PC-9 (cell line): ENCODE results near the gene MRE11. TPM values are rescaled to one million over a fixed set of nuclear protein-coding genes. Genes with fewer than 3 reads are reported as not detected.
A peak's percentile ranks its signal among the peaks of the same experiment; 100 is the strongest.

Experiments used
- BruUV-seq: library from RNA; stranded (reverse); fragments of 400-500 nt; replicated peaks from 2 replicates; lab custom pipeline; 2021; lab: Mats Ljungman, UMichigan
- CTCF ChIA-PET: fragments of 300-600 bp; sonication (Branson Sonifier 250); formaldehyde crosslinking; loops from one replicate; lab custom pipeline; 2022; ENCODE audit warnings: antibody characterized with exemption; lab: Charles Lee
- POLR2A ChIA-PET: fragments of 300-600 bp; sonication (Branson Sonifier 250); formaldehyde crosslinking; loops from one replicate; lab custom pipeline; 2022; ENCODE audit warnings: antibody characterized with exemption; ENCODE audit not compliant: unreplicated experiment; lab: Charles Lee
- DNase-seq, 2 experiments: peaks; one replicate each; pipeline versions ENCODE4 v3.0.0 to v3.0.0-alpha.2; 2015 to 2022; ENCODE audit warnings: mixed read lengths in 1 of 2
- H2AFZ ChIP-seq: fragments of 200-600 bp; sonication (generic); 2 replicates; pipeline ENCODE4 v1.8.1; 2017; ENCODE audit warnings: antibody characterized with exemption
- H3F3A ChIP-seq: fragments of 200-600 bp; sonication (generic); 2 replicates; pipeline ENCODE4 v1.8.1; 2017; ENCODE audit warnings: antibody characterized with exemption, mild to moderate bottlenecking, low read depth; ENCODE audit not compliant: insufficient read depth
- H3K27ac ChIP-seq: fragments of 200-600 bp; sonication (generic); 2 replicates; pipeline ENCODE4 v1.6.1; 2016; ENCODE audit warnings: mixed run types
- H3K27me3 ChIP-seq: fragments of 200-600 bp; sonication (generic); 2 replicates; pipeline ENCODE4 v1.6.1; 2016; ENCODE audit warnings: low read depth, mixed run types; ENCODE audit not compliant: insufficient read depth
- H3K36me3 ChIP-seq: fragments of 200-600 bp; sonication (generic); 2 replicates; pipeline ENCODE4 v1.6.1; 2016; ENCODE audit warnings: low read depth, mixed run types
- H3K4me1 ChIP-seq: fragments of 200-600 bp; sonication (generic); replicated peaks from 2 replicates; pipeline ENCODE4 v1.6.1; 2016; ENCODE audit warnings: mixed run types; ENCODE audit not compliant: insufficient read depth
- H3K4me2 ChIP-seq: fragments of 200-600 bp; sonication (generic); 2 replicates; pipeline ENCODE4 v1.6.1; 2017; ENCODE audit warnings: mixed run types
- H3K4me3 ChIP-seq: fragments of 200-600 bp; sonication (generic); 2 replicates; pipeline ENCODE4 v1.6.1; 2016; ENCODE audit warnings: mixed run types
- H3K79me2 ChIP-seq: fragments of 200-600 bp; sonication (generic); 2 replicates; pipeline ENCODE4 v1.6.1; 2017; ENCODE audit warnings: low read depth, mixed run types
- H3K9me2 ChIP-seq: fragments of 200-600 bp; sonication (generic); 2 replicates; pipeline ENCODE4 v1.8.1; 2017; ENCODE audit warnings: mild to moderate bottlenecking; ENCODE audit not compliant: insufficient read depth
- H3K9me3 ChIP-seq: fragments of 200-600 bp; sonication (generic); 2 replicates; pipeline ENCODE4 v1.8.1; 2016; ENCODE audit warnings: low read depth; ENCODE audit not compliant: insufficient read depth
- H4K20me1 ChIP-seq: fragments of 200-600 bp; sonication (generic); 2 replicates; pipeline ENCODE4 v1.8.1; 2017; ENCODE audit not compliant: insufficient read depth
- EZH2 ChIP-seq: fragments of 200-600 bp; sonication (generic); IDR thresholded peaks from 2 replicates; pipeline ENCODE4 v1.8.0; 2017; ENCODE audit warnings: antibody characterized with exemption, low read depth
- intact Hi-C: fragments of 100-400 bp; cut with micrococcal nuclease; formaldehyde crosslinking; loops from one replicate; pipeline ENCODE4 v1.10.0; 2022; ENCODE audit not compliant: unreplicated experiment
- total RNA-seq: library from RNA; stranded (reverse); gene quantifications from 2 replicates; pipeline ENCODE4 v1.2.3, GENCODE V29; 2021
- TF ChIP-seq, protein P1 (sequence below): fragments of 200-600 bp; sonication (generic); conservative IDR thresholded peaks from 2 replicates; pipeline ENCODE4 v1.6.1; 2017; ENCODE audit warnings: mixed run types, antibody characterized with exemption, mild to moderate bottlenecking, moderate library complexity

The MRE11 gene
- total RNA-seq, 1 experiment from 2014 or later = 41.1 TPM

GRCh38 chr11:94402355-94402754 is 91.3 kb downstream of the MRE11 start:
- no peak overlapping the region for H2AFZ ChIP-seq
- H3K27me3 ChIP-seq = peaks cover 28% of the 10 kb centered on the region
- H3K79me2 ChIP-seq = no peaks in the 10 kb centered on the region
- POLR2A ChIA-PET = no interaction called here
- H3K27ac ChIP-seq = no peak overlapping the region
- CTCF ChIA-PET = no interaction called here
- BruUV-seq = no TSS peak
- no peak overlapping the region for H3K4me3 ChIP-seq
- no peaks in the 10 kb centered on the region for H3K4me1 ChIP-seq
- H3K9me2 ChIP-seq = no peaks in the 10 kb centered on the region
- no peaks in the 10 kb centered on the region for H3F3A ChIP-seq
- no peaks in the 10 kb centered on the region for H4K20me1 ChIP-seq
- H3K9me3 ChIP-seq = no peaks in the 10 kb centered on the region
- H3K36me3 ChIP-seq = no peaks in the 10 kb centered on the region
- intact Hi-C loops = no loop called here
- peak in 1 of 2 experiments; percentile 46 for DNase-seq
- no peak for TF ChIP-seq EZH2
- TF ChIP-seq, protein P1, sequence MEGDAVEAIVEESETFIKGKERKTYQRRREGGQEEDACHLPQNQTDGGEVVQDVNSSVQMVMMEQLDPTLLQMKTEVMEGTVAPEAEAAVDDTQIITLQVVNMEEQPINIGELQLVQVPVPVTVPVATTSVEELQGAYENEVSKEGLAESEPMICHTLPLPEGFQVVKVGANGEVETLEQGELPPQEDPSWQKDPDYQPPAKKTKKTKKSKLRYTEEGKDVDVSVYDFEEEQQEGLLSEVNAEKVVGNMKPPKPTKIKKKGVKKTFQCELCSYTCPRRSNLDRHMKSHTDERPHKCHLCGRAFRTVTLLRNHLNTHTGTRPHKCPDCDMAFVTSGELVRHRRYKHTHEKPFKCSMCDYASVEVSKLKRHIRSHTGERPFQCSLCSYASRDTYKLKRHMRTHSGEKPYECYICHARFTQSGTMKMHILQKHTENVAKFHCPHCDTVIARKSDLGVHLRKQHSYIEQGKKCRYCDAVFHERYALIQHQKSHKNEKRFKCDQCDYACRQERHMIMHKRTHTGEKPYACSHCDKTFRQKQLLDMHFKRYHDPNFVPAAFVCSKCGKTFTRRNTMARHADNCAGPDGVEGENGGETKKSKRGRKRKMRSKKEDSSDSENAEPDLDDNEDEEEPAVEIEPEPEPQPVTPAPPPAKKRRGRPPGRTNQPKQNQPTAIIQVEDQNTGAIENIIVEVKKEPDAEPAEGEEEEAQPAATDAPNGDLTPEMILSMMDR = no peak
- H3K4me2 ChIP-seq = no peak overlapping the region

GRCh38 chr11:94401773-94402265 is 91.8 kb downstream of the MRE11 start:
- Histone ChIP-seq H3K36me3 (no peaks in the 10 kb centered on the region), H4K20me1 (no peaks in the 10 kb centered on the region), H3K4me2 (no peak overlapping the region), H3K79me2 (no peaks in the 10 kb centered on the region), H3F3A (no peaks in the 10 kb centered on the region), H3K4me3 (no peak overlapping the region), H3K9me3 (no peaks in the 10 kb centered on the region), H3K27ac (no peak overlapping the region), H2AFZ (no peak overlapping the region), H3K4me1 (no peaks in the 10 kb centered on the region), H3K27me3 (peaks cover 32% of the 10 kb centered on the region), H3K9me2 (no peaks in the 10 kb centered on the region)
- no peak for DNase-seq
- intact Hi-C loops = no loop called here
- ChIA-PET CTCF (interaction anchor here (0.6 kb wide), 1 partner anchor 514 kb away, joined by 3 read pairs; no protein-coding TSS in a partner anchor), POLR2A (interaction anchor here (0.6 kb wide), 1 partner anchor 22 kb away, joined by 3 read pairs; no protein-coding TSS in a partner anchor)
- TF ChIP-seq EZH2 = no peak
- TF ChIP-seq, protein P1 = no peak
- BruUV-seq = no TSS peak

- no peak within 1 kb of the TSS for H3K4me3 ChIP-seq
- no peaks in the 10 kb centered on the region for H3K36me3 ChIP-seq
- no peak for TF ChIP-seq EZH2
- TF ChIP-seq, protein P1 = no peak
- ChIA-PET CTCF (interaction anchor here (0.6 kb wide), 1 partner anchor 513 kb away, joined by 3 read pairs; no protein-coding TSS in a partner anchor), POLR2A (interaction anchor here (0.6 kb wide), 1 partner anchor 21 kb away, joined by 3 read pairs; no protein-coding TSS in a partner anchor)
- no peak within 1 kb of the TSS for H2AFZ ChIP-seq
- no peaks in the 10 kb centered on the region for H3K4me1 ChIP-seq
- intact Hi-C loops = no loop called here
- no peaks in the 10 kb centered on the region for H3K79me2 ChIP-seq
- DNase-seq = no peak
- no peaks in the 10 kb centered on the region for H3K9me2 ChIP-seq
- no TSS peak for BruUV-seq
- peaks cover 39% of the 10 kb centered on the region for H3K27me3 ChIP-seq
- no peaks in the 10 kb centered on the region for H4K20me1 ChIP-seq
- H3K9me3 ChIP-seq = no peaks in the 10 kb centered on the region
- no peaks in the 10 kb centered on the region for H3F3A ChIP-seq
- H3K4me2 ChIP-seq = no peak within 1 kb of the TSS
- no peak within 1 kb of the TSS for H3K27ac ChIP-seq
Measured at GRCh38 chr11:94400839-94401772, 92.5 kb downstream of the MRE11 start, which contains the start of gene GPR83. Gene GPR83, minus strand, starts transcription at chr11:94401419. Its CDS starts 172 bp downstream, at chr11:94401247.
